NCI-H345 treated with DMSO at 0.1 percent for 48 hours (cell line): Measurements from ENCODE around the gene ANKRD36.
"Not testable (repeated sequence)": the region's sequence is repeated elsewhere in the genome, so short reads cannot be mapped to it uniquely, and the experiment has no call there.

Source experiments
- DNase-seq: peaks from one replicate; lab custom pipeline; 2025; ENCODE audit not compliant: unreplicated experiment; lab: John Stamatoyannopoulos, UW

The ANKRD36 gene

GRCh38 chr2:97268075-97268591 lies 155.2 kb downstream of the ANKRD36 start:
- not testable (repeated sequence) for DNase-seq

- DNase-seq = not testable (repeated sequence)
Observed at GRCh38 chr2:97276232-97276798, 163.4 kb downstream of the ANKRD36 start.

GRCh38 chr2:97285187-97285586 lies 172.2 kb downstream of the ANKRD36 start:
- not testable (repeated sequence) for DNase-seq

GRCh38 chr2:97293687-97294086 lies 180.7 kb downstream of the ANKRD36 start:
- DNase-seq = not testable (repeated sequence)
